Measurements from ENCODE around the gene DLX3. TPM values are rescaled to one million over a fixed set of nuclear protein-coding genes. Genes with fewer than 3 reads are reported as not detected.
A peak's percentile ranks its signal among the peaks of the same experiment; 100 is the strongest.

DLX3 gene
- total and polyA plus RNA-seq, 2 experiments from 2014 or later, result 0.63 to 2.1 TPM

GRCh38 chr17:50013079-50013478 lies 18.1 kb upstream of the DLX3 start:
- no peak overlapping the region for H3K4me3 ChIP-seq
- no peak for DNase-seq (ENCODE audit: low read depth in 1 of 2, low spot score in 1 of 2)
- no peaks in the 10 kb centered on the region for H3K9me3 ChIP-seq (ENCODE audit: low read depth)
- no peak overlapping the region for H3K27ac ChIP-seq
- no peak for TF ChIP-seq CTCF (IDR thresholded peaks at IDR 0.05; ENCODE audit: low read depth, low read length)
- no peaks in the 10 kb centered on the region for H3K36me3 ChIP-seq
- H3K4me1 ChIP-seq (ENCODE audit: low read depth), result no peaks in the 10 kb centered on the region
- H3K27me3 ChIP-seq, result peaks cover 35% of the 10 kb centered on the region

- Histone ChIP-seq H3K4me3 (no peak overlapping the region), H3K36me3 (no peaks in the 10 kb centered on the region)
- no peak for TF ChIP-seq CTCF (IDR thresholded peaks at IDR 0.05; ENCODE audit: low read depth, low read length)
Observed at GRCh38 chr17:50009282-50009681, 14.3 kb upstream of the DLX3 start.

GRCh38 chr17:50003911-50004310 lies 8.9 kb upstream of the DLX3 start:
- no peak for DNase-seq (ENCODE audit: low read depth in 1 of 2, low spot score in 1 of 2)
- Histone ChIP-seq H3K4me3 (no peak overlapping the region), H3K4me1 (ENCODE audit: low read depth) (no peaks in the 10 kb centered on the region), H3K9me3 (ENCODE audit: low read depth) (no peaks in the 10 kb centered on the region), H3K27me3 (peaks cover 68% of the 10 kb centered on the region), H3K27ac (no peak overlapping the region), H3K36me3 (no peaks in the 10 kb centered on the region)
- TF ChIP-seq CTCF (IDR thresholded peaks at IDR 0.05; ENCODE audit: low read depth, low read length), result no peak

More at GRCh38 chr17:50009282-50009681, 14.3 kb upstream of the DLX3 start:
- Histone ChIP-seq H3K9me3 (ENCODE audit: low read depth) (no peaks in the 10 kb centered on the region), H3K4me1 (ENCODE audit: low read depth) (no peaks in the 10 kb centered on the region), H3K27ac (no peak overlapping the region), H3K27me3 (peaks cover 51% of the 10 kb centered on the region)
- no peak for DNase-seq (ENCODE audit: low read depth in 1 of 2, low spot score in 1 of 2)

- peaks cover 81% of the 10 kb centered on the region for H3K27me3 ChIP-seq
- no peaks in the 10 kb centered on the region for H3K36me3 ChIP-seq
- H3K4me3 ChIP-seq, result no peak overlapping the region
- no peaks in the 10 kb centered on the region for H3K9me3 ChIP-seq (ENCODE audit: low read depth)
- DNase-seq (ENCODE audit: low read depth in 1 of 2, low spot score in 1 of 2), result no peak
- no peak overlapping the region for H3K27ac ChIP-seq
- TF ChIP-seq CTCF (IDR thresholded peaks at IDR 0.05; ENCODE audit: low read depth, low read length), result no peak
- peaks cover 3% of the 10 kb centered on the region for H3K4me1 ChIP-seq (ENCODE audit: low read depth)
Observed at GRCh38 chr17:49998836-49999511, 4.0 kb upstream of the DLX3 start.

- Histone ChIP-seq H3K4me1 (ENCODE audit: low read depth) (peaks cover 3% of the 10 kb centered on the region), H3K27ac (no peak overlapping the region), H3K36me3 (no peaks in the 10 kb centered on the region), H3K4me3 (no peak overlapping the region), H3K27me3 (peaks cover 83% of the 10 kb centered on the region), H3K9me3 (ENCODE audit: low read depth) (no peaks in the 10 kb centered on the region)
- peak; percentile 90 for TF ChIP-seq CTCF (IDR thresholded peaks at IDR 0.05; ENCODE audit: low read depth, low read length)
- peak; percentile 90 to 94 for DNase-seq (ENCODE audit: low read depth in 1 of 2, low spot score in 1 of 2)
Observed at GRCh38 chr17:49997773-49998703, 3.0 kb upstream of the DLX3 start.
